ENCODE data around the gene MYCBPAP. TPM values are rescaled to one million over a fixed set of nuclear protein-coding genes. Genes with fewer than 3 reads are reported as not detected.

The MYCBPAP gene
- total and polyA plus RNA-seq, 2 donors (not counting 3 experiments of a cell fraction or from before 2014, with no cell fraction given) = 0.40 to 0.66 TPM

GRCh38 chr17:50568659-50569058 lies 60.4 kb downstream of the MYCBPAP start:
- no peak overlapping the region for H3K27ac ChIP-seq (ENCODE audit: insufficient read depth, low read depth, low read length)
- no peak overlapping the region for H3K9ac ChIP-seq (replicated peaks; ENCODE audit: extremely low read depth, insufficient read depth, low read length)
- H3K79me2 ChIP-seq (ENCODE audit: control insufficient read depth, insufficient read depth, low read length) = no peaks in the 10 kb centered on the region
- CTCF ChIA-PET = interaction anchor here (0.9 kb wide), 2 partner anchors 9 to 21 kb away, joined by 3 to 5 read pairs; no protein-coding TSS in a partner anchor
- H2AFZ ChIP-seq (ENCODE audit: low read depth, low read length) = no peak overlapping the region
- H4K20me1 ChIP-seq (replicated peaks; ENCODE audit: control insufficient read depth, extremely low read depth, insufficient read depth, low read length) = no peaks in the 10 kb centered on the region
- FAIRE-seq = no peak
- TF ChIP-seq EZH2 (IDR thresholded peaks at IDR 0.05; ENCODE audit: borderline replicate concordance, low read depth, low read length, severe bottlenecking) (no peak), FOS (IDR thresholded peaks at IDR 0.05; ENCODE audit: borderline replicate concordance, insufficient read depth, low read length) (no peak), JUN (IDR thresholded peaks at IDR 0.05; ENCODE audit: borderline replicate concordance, insufficient read depth, insufficient read length, low read depth) (no peak), MAX (IDR thresholded peaks at IDR 0.05; ENCODE audit: insufficient read depth, insufficient read length) (no peak), POLR2AphosphoS5 (IDR thresholded peaks at IDR 0.05; ENCODE audit: insufficient read depth, low read depth, low read length) (no peak), CTCF (IDR thresholded peaks at IDR 0.05; ENCODE audit: extremely low read depth in 1 of 2, insufficient read depth in 1 of 2, low read depth in 1 of 2, low read length in 2 of 2) (no peak), POLR2A (IDR thresholded peaks at IDR 0.05; ENCODE audit: low read depth, low read length) (no peak), MYC (IDR thresholded peaks at IDR 0.05; ENCODE audit: low read depth, low read length) (no peak), GATA2 (IDR thresholded peaks at IDR 0.05; ENCODE audit: insufficient read depth, insufficient read length, low read depth, low read length) (no peak)
- no peaks in the 10 kb centered on the region for H3K9me3 ChIP-seq (replicated peaks; ENCODE audit: control insufficient read depth, insufficient read depth, low read length)
- H3K9me1 ChIP-seq (replicated peaks; ENCODE audit: control insufficient read depth, extremely low read depth, insufficient read depth, low read length) = no peaks in the 10 kb centered on the region
- dilution Hi-C loops (cut with MboI; ENCODE audit: extremely low pct_ligation_motif_present, low sequenced_read_pairs) = no loop called here
- no peak for DNase-seq (ENCODE audit: low read depth, low spot score)
- H3K27me3 ChIP-seq (ENCODE audit: control insufficient read depth in 2 of 2, insufficient read depth in 2 of 2, low read length in 2 of 2) = peaks cover 19% of the 10 kb centered on the region in 2 experiments
- H3K4me2 ChIP-seq (ENCODE audit: insufficient read depth, low read length) = no peak overlapping the region
- no peaks in the 10 kb centered on the region for H3K36me3 ChIP-seq (ENCODE audit: control insufficient read depth in 2 of 2, extremely low read depth in 1 of 2, insufficient read depth in 2 of 2, low read length in 2 of 2)
- no peaks in the 10 kb centered on the region for H3K4me1 ChIP-seq (ENCODE audit: control insufficient read depth, extremely low read depth, insufficient read depth, low read length)
- BruUV-seq (replicated peaks) = no TSS peak
- intact Hi-C loops (cut with micrococcal nuclease) = no loop called here
- POLR2A ChIA-PET = no interaction called here
- no peak overlapping the region for H3K4me3 ChIP-seq (replicated peaks in 1 of 3; ENCODE audit: insufficient read depth in 1 of 3, low read depth in 1 of 3, low read length in 3 of 3)

Data from endothelial cell of umbilical vein (primary cell).